ENCODE results near the gene GLRB.

GRCh38 chr4:157048248-157048647 is 27.7 kb upstream of the GLRB start:
- TF ChIP-seq CTCF (IDR thresholded peaks at IDR 0.05) = no peak
- no peak for TF ChIP-seq EZH2 (IDR thresholded peaks at IDR 0.05; ENCODE audit: borderline replicate concordance, insufficient read depth, low read depth, low read length, poor library complexity, severe bottlenecking)
